SIG-M5 treated with dmso at 0.1 percent for 504 hours (cell line): ENCODE results near the gene VENTX.

ENCODE experiments used
- DNase-seq: peaks from one replicate; lab custom pipeline; 2025; ENCODE audit not compliant: unreplicated experiment; lab: John Stamatoyannopoulos, UW

The VENTX gene

GRCh38 chr10:133235265-133235855, 2.3 kb upstream of the VENTX start:
- no peak for DNase-seq

GRCh38 chr10:133235932-133236331, 1.7 kb upstream of the VENTX start:
- DNase-seq = peak; percentile 26

GRCh38 chr10:133236401-133237240, 1.0 kb upstream of the VENTX start:
- DNase-seq = no peak

GRCh38 chr10:133237241-133237587, 441 bp upstream of the VENTX start:
- no peak for DNase-seq

GRCh38 chr10:133238466-133238804, 780 bp downstream of the VENTX start:
- no peak for DNase-seq

GRCh38 chr10:133239990-133240389, 2.3 kb downstream of the VENTX start:
- no peak for DNase-seq

GRCh38 chr10:133241501-133242205, 4.0 kb downstream of the VENTX start:
- no peak for DNase-seq

- no peak for DNase-seq
Measured at GRCh38 chr10:133242611-133243356, 5.1 kb downstream of the VENTX start.

- no peak for DNase-seq
Measured at GRCh38 chr10:133243593-133243992, 5.9 kb downstream of the VENTX start.

- no peak for DNase-seq
Measured at GRCh38 chr10:133245439-133246235, 8.0 kb downstream of the VENTX start.

GRCh38 chr10:133246236-133246626, 8.6 kb downstream of the VENTX start:
- DNase-seq = no peak

- no peak for DNase-seq
Measured at GRCh38 chr10:133247681-133248333, 10.2 kb downstream of the VENTX start.

- no peak for DNase-seq
Measured at GRCh38 chr10:133248334-133248715, 10.7 kb downstream of the VENTX start.

GRCh38 chr10:133249094-133249780, 11.6 kb downstream of the VENTX start:
- DNase-seq = no peak

- DNase-seq = no peak
Measured at GRCh38 chr10:133249975-133250754, 12.5 kb downstream of the VENTX start.

- DNase-seq = no peak
Measured at GRCh38 chr10:133251388-133252222, 13.9 kb downstream of the VENTX start.

- no peak for DNase-seq
Measured at GRCh38 chr10:133252223-133252552, 14.5 kb downstream of the VENTX start.

GRCh38 chr10:133253361-133253955, 15.8 kb downstream of the VENTX start:
- peak; percentile 87 for DNase-seq
